Psoas muscle (tissue), 8 donors: ENCODE data around the gene MRPS31. TPM values are rescaled to one million over a fixed set of nuclear protein-coding genes. Genes with fewer than 3 reads are reported as not detected.

Experiments
- ATAC-seq, 4 donors: fragments of 200-7000 bp; cut with Tn5 transposase; one replicate each; pipeline ENCODE4 v1.9.1; 2020; ENCODE audit warnings: moderate library complexity in 3 of 4, mild to moderate bottlenecking in 2 of 4
- DNase-seq, 2 donors: peaks; one replicate each; pipeline ENCODE4 v3.0.0-alpha.2; 2020
- H3K27ac ChIP-seq: fragments of 200-600 bp; one replicate; pipeline ENCODE4 v1.8.0; 2022
- H3K27me3 ChIP-seq, 3 donors: fragments of 200-600 bp in 1 of 3; one replicate each; pipeline versions ENCODE4 v1.6.1 to v1.8.0; 2013 to 2022; ENCODE audit warnings: low read length in 2 of 3, mild to moderate bottlenecking in 2 of 3, moderate library complexity in 1 of 3; ENCODE audit not compliant: insufficient read depth in 3 of 3
- H3K36me3 ChIP-seq, 2 donors: fragments of 200-600 bp in 1 of 2; one replicate each; pipeline versions ENCODE4 v1.6.1 to v1.8.0; 2013 to 2022; ENCODE audit warnings: low read depth in 1 of 2, mild to moderate bottlenecking in 1 of 2, moderate library complexity in 1 of 2; ENCODE audit not compliant: insufficient read depth in 1 of 2
- H3K4me1 ChIP-seq: fragments of 200-600 bp; one replicate; pipeline ENCODE4 v1.8.0; 2022
- H3K4me3 ChIP-seq: fragments of 200-600 bp; one replicate; pipeline ENCODE4 v1.8.0; 2022; ENCODE audit warnings: mild to moderate bottlenecking
- H3K9me3 ChIP-seq: fragments of 200-600 bp; one replicate; pipeline ENCODE4 v1.8.0; 2022
- WGBS, 3 donors: extraction: QIAGEN DNeasy Blood & Tissue Kit; methylation state at CpG; one replicate each; pipeline versions ENCODE4 v1.1.6 to v1.1.7; 2013; 5-methylcytosine and 5-hydroxymethylcytosine counted together
- intact Hi-C, 2 donors: fragments of 100-400 bp; cut with DNase I; formaldehyde crosslinking; loops; one replicate each; pipeline versions ENCODE4 v1.11.0 to v1.14.2; 2022
- polyA plus RNA-seq, 3 donors: library from polyadenylated mRNA; stranded (reverse); fragments of 200-250 nt; gene quantifications; one replicate each; pipeline ENCODE4 v1.2.3, GENCODE V29; 2013
- total RNA-seq, 4 donors: library from RNA; stranded (reverse); fragmentation: NEBNext Ultra II Directional in 2 of 4; extraction: Animal tissue kit (Norgen Biotek cat#: 25700) in 2 of 4; gene quantifications; one replicate each; pipeline versions ENCODE4 v1.2.1 to v1.2.4, GENCODE V29; 2021 to 2023
- TF ChIP-seq, protein P1 (sequence below): fragments of 200-600 bp; IDR thresholded peaks from one replicate; pipeline ENCODE4 v1.8.0; 2022; ENCODE audit warnings: antibody characterized with exemption
- donor health status: healthy with polysubstance abuse.
- donor health status: DM: no; HTN: no; CAD: no; lungs with moderate emphysema.
- donor health status: Bipolar disorder and iron deficiency.
- donor health status: healthy.
- donor health status: DM: yes; HTN: yes; CAD: no.
- donor health status: DM: no; HTN: no; CAD: no.
- donor health status: DM: no; HTN: no; CAD: no.
- donor health status: DM: yes; HTN: yes; CAD: no.

Gene MRPS31
- total and polyA plus RNA-seq, 7 donors = 23.3 to 36.6 (median 26.8) TPM

DNA sequence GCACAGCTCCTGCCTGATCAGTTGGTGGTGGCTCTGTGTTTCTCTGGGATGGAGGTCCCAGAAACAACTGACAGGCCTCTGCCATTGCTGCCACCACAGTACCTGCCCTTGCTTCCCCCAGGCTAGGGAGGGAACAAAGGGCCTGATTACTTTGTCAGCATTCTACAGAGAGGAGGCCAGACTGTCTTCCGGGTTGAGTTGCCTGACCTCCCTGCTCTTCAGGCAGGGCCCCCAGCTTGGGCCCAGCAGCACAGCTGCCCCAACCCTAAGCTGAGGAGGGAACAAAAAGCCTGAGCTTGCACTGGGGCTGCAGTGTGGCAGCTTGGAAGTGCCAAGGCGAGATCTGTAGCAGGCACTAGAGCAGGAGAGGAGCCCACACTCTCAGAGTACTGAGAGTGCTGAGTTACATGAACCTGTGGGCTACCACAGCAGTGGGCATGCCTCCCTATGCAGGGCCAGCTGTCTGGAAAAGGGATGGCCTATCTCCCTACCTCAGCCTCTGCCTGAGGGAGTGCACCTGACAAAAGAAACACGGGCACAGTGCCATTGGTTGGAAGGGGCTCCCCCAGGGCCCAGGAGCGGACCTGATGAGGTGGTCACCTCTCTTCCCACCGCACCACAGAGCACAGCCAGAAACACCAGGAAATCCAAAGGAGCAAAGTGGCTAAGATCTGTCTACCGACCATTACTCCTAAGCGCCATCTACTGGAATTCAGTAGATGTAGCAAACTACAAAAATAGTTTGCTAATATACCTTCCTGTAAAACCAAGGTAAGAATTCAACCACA lies 42.9 kb upstream of the MRPS31 start:
- ATAC-seq = peak in 1 of 4 donors; percentile 51
- H3K4me3 ChIP-seq = no peak overlapping the region
- no peaks in the 10 kb centered on the region for H3K4me1 ChIP-seq
- DNase-seq = no peak
- TF ChIP-seq, protein P1, sequence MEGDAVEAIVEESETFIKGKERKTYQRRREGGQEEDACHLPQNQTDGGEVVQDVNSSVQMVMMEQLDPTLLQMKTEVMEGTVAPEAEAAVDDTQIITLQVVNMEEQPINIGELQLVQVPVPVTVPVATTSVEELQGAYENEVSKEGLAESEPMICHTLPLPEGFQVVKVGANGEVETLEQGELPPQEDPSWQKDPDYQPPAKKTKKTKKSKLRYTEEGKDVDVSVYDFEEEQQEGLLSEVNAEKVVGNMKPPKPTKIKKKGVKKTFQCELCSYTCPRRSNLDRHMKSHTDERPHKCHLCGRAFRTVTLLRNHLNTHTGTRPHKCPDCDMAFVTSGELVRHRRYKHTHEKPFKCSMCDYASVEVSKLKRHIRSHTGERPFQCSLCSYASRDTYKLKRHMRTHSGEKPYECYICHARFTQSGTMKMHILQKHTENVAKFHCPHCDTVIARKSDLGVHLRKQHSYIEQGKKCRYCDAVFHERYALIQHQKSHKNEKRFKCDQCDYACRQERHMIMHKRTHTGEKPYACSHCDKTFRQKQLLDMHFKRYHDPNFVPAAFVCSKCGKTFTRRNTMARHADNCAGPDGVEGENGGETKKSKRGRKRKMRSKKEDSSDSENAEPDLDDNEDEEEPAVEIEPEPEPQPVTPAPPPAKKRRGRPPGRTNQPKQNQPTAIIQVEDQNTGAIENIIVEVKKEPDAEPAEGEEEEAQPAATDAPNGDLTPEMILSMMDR = peak; percentile 29
- 82 to 89% (median 84%) methylated on average over 7 of the region's 7 CpGs for WGBS, 3 donors
- H3K36me3 ChIP-seq = peaks cover 11 to 33% of the 10 kb centered on the region in 2 donors
- H3K27ac ChIP-seq = no peak overlapping the region
- H3K9me3 ChIP-seq = peaks cover 4% of the 10 kb centered on the region
- intact Hi-C loops = no loop called here
- no peaks in the 10 kb centered on the region for H3K27me3 ChIP-seq

DNA sequence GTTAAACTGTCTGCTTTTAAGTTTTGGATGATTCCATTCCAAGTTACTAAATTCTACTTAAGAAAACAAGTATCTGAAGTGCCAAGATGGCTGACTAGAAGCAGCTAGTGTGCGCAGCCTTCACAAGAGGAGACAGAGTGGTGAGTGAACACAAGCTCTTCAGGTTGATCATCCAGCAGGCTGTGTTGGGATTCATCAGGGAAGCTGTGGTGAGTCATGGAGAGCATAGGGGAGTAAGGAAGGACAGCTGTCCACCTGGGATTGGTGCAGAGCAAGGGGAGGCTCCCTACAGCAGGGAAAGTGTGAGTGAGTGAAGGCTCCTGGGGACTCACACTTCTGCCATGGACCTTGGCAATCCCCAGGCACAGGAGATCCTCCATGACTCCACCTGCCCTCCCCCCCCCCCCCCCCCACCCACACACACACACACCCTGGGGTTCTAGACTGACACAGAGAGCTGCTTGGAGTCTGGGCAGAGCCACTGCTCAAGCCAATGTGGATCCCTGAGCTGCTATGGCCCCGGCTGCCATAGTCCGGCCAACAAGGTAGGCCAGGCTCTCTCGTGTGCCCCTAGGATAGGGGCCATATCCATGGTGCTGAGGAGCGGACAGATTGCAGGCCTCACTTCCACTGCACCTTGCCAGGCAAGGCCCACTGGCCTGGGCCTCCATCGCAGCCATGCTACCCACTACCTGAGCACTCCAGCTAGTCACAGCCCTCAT lies 41.9 kb upstream of the MRPS31 start:
- H3K36me3 ChIP-seq = peaks cover 13 to 43% of the 10 kb centered on the region in 2 donors
- H3K9me3 ChIP-seq = peaks cover 4% of the 10 kb centered on the region
- intact Hi-C loops = no loop called here
- DNase-seq = no peak
- no peak overlapping the region for H3K27ac ChIP-seq
- 98 to 100% (median 99%) methylated on average over 6 of the region's 6 CpGs for whole genome bisulfite sequencing, 3 donors
- H3K4me3 ChIP-seq = no peak overlapping the region
- H3K27me3 ChIP-seq = no peaks in the 10 kb centered on the region
- TF ChIP-seq, protein P1 = no peak
- no peaks in the 10 kb centered on the region for H3K4me1 ChIP-seq
- peak in 1 of 4 donors; percentile 48 for ATAC-seq

DNA sequence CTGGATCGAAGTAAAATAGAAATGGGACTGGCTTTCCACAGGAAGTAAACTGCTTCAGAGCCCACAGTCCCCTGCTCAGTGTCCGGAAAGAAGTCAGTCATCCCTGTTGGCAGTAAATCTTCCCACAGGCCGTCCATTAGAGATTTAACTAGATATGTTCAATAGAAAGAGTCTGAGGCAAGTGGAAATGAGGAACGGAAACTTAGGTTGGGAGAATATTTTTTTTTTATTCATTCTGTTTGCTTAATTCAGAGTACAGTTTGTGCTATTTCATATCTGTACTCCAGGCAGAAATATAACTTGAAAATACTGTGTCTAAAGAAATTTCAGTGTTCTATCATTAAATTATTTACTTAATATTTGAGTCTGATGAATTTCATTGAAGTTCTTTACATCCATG lies 41.1 kb upstream of the MRPS31 start:
- no peaks in the 10 kb centered on the region for H3K4me1 ChIP-seq
- no peak for DNase-seq
- H3K36me3 ChIP-seq = peaks cover 14 to 51% of the 10 kb centered on the region in 2 donors
- H3K27ac ChIP-seq = no peak overlapping the region
- no peak for ATAC-seq
- TF ChIP-seq, protein P1 = no peak
- no peak overlapping the region for H3K4me3 ChIP-seq
- no peaks in the 10 kb centered on the region for H3K27me3 ChIP-seq
- intact Hi-C loops = no loop called here
- WGBS, 3 donors = 85 to 87% (median 85%) methylated on average over 4 of the region's 4 CpGs
- H3K9me3 ChIP-seq = peaks cover 4% of the 10 kb centered on the region

DNA sequence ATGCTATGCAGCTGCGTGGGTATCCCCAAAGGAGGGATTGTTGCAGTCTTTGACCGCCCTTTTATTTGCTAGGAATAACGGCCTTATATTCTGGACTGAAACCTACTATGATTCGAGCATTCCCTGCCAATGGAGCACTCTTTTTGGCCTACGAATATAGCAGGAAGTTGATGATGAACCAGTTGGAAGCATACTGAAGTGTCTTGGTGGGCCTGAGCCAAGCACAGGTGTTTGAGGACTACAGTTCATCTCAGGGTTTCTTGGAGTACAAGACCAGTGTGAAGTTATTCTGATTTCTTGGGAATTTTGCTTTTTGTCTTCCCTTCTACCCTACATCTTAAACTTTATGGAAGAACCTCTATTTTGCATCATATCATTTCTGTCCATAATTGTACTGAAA lies 38.5 kb upstream of the MRPS31 start:
- WGBS, 3 donors = 86 to 88% (median 87%) methylated on average over 5 of the region's 5 CpGs
- Histone ChIP-seq H3K9me3 (no peaks in the 10 kb centered on the region), H3K27ac (no peak overlapping the region), H3K4me1 (no peaks in the 10 kb centered on the region), H3K36me3 (peaks cover 14 to 76% of the 10 kb centered on the region in 2 donors), H3K4me3 (no peak overlapping the region), H3K27me3 (no peaks in the 10 kb centered on the region)
- DNase-seq (no peak), ATAC-seq (no peak)
- TF ChIP-seq, protein P1 = no peak
- intact Hi-C loops = no loop called here
